ENCODE data around the gene GARIN3.

DNA sequence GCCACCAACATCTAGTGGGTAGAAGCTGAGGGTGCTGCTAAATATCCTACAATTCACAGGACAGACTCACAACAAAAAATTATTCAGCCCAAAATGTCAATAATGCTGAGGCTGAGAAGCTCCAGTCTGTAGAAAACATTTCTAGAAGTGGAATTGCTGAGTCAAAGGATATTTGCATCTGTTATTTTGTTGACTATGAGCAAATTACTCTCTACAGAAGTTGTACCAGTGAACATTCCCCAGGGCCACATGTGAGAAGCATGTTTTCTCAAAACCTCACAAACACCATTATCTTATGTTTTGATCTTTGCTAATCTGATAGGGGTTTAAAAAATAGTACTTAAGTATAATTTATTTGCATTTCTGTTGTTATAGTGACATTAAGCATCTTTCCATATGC lies 30.0 kb upstream of the GARIN3 start:
- TF ChIP-seq GABPA (IDR thresholded peaks at IDR 0.05; ENCODE audit: low read depth) (no peak), SPI1 (IDR thresholded peaks at IDR 0.05; ENCODE audit: borderline replicate concordance, low read depth) (no peak)
- TF ChIP-seq, protein P1, sequence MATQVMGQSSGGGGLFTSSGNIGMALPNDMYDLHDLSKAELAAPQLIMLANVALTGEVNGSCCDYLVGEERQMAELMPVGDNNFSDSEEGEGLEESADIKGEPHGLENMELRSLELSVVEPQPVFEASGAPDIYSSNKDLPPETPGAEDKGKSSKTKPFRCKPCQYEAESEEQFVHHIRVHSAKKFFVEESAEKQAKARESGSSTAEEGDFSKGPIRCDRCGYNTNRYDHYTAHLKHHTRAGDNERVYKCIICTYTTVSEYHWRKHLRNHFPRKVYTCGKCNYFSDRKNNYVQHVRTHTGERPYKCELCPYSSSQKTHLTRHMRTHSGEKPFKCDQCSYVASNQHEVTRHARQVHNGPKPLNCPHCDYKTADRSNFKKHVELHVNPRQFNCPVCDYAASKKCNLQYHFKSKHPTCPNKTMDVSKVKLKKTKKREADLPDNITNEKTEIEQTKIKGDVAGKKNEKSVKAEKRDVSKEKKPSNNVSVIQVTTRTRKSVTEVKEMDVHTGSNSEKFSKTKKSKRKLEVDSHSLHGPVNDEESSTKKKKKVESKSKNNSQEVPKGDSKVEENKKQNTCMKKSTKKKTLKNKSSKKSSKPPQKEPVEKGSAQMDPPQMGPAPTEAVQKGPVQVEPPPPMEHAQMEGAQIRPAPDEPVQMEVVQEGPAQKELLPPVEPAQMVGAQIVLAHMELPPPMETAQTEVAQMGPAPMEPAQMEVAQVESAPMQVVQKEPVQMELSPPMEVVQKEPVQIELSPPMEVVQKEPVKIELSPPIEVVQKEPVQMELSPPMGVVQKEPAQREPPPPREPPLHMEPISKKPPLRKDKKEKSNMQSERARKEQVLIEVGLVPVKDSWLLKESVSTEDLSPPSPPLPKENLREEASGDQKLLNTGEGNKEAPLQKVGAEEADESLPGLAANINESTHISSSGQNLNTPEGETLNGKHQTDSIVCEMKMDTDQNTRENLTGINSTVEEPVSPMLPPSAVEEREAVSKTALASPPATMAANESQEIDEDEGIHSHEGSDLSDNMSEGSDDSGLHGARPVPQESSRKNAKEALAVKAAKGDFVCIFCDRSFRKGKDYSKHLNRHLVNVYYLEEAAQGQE (IDR thresholded peaks at IDR 0.05; ENCODE audit: insufficient replicate concordance, low read depth), result no peak
- TF ChIP-seq, protein P2, sequence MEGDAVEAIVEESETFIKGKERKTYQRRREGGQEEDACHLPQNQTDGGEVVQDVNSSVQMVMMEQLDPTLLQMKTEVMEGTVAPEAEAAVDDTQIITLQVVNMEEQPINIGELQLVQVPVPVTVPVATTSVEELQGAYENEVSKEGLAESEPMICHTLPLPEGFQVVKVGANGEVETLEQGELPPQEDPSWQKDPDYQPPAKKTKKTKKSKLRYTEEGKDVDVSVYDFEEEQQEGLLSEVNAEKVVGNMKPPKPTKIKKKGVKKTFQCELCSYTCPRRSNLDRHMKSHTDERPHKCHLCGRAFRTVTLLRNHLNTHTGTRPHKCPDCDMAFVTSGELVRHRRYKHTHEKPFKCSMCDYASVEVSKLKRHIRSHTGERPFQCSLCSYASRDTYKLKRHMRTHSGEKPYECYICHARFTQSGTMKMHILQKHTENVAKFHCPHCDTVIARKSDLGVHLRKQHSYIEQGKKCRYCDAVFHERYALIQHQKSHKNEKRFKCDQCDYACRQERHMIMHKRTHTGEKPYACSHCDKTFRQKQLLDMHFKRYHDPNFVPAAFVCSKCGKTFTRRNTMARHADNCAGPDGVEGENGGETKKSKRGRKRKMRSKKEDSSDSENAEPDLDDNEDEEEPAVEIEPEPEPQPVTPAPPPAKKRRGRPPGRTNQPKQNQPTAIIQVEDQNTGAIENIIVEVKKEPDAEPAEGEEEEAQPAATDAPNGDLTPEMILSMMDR (IDR thresholded peaks at IDR 0.05; ENCODE audit: insufficient read depth, low read length), result no peak
